GM12878 (cell line): ENCODE measurements around the gene PRM1. TPM values are rescaled to one million over a fixed set of nuclear protein-coding genes. Genes with fewer than 3 reads are reported as not detected.

ENCODE experiments used
- CBFB ChIP-seq: IDR thresholded peaks from 2 replicates; pipeline ENCODE4 v1.6.1; 2016; ENCODE audit warnings: antibody characterized with exemption, low read depth
- EED ChIP-seq: sonication (generic); IDR thresholded peaks from 2 replicates; pipeline ENCODE4 v1.6.1; 2016; ENCODE audit warnings: antibody characterized with exemption, low read depth
- EGR1 ChIP-seq, 2 experiments: IDR thresholded peaks; 1 replicate in 1 of 2; 2 replicates in 1 of 2; pipeline ENCODE4 v1.6.1; 2011 to 2012; ENCODE audit warnings: low read depth in 2 of 2, low read length in 2 of 2, borderline replicate concordance in 1 of 2, mild to moderate bottlenecking in 1 of 2, moderate library complexity in 1 of 2
- JUND ChIP-seq: IDR thresholded peaks from 2 replicates; pipeline ENCODE4 v1.6.1; 2012; ENCODE audit warnings: low read depth, mild to moderate bottlenecking, low read length, improper control_type of control experiment, moderate library complexity
- KLF5 ChIP-seq: fragments of 450-650 bp; IDR thresholded peaks from 2 replicates; pipeline ENCODE4 v1.6.1; 2014; ENCODE audit warnings: mild to moderate bottlenecking; ENCODE audit not compliant: partially characterized antibody
- MLLT1 ChIP-seq: fragments of 450-650 bp; IDR thresholded peaks from 2 replicates; pipeline ENCODE4 v1.6.1; 2016; ENCODE audit warnings: mild to moderate bottlenecking
- NFIC ChIP-seq: IDR thresholded peaks from 2 replicates; pipeline ENCODE4 v1.6.1; 2012; ENCODE audit warnings: low read depth, mild to moderate bottlenecking, inconsistent platforms, low read length, moderate library complexity
- NFYA ChIP-seq: IDR thresholded peaks from 2 replicates; pipeline ENCODE4 v1.6.1; 2011; ENCODE audit warnings: low read depth, mild to moderate bottlenecking, low read length, improper control_type of control experiment, borderline replicate concordance
- PML ChIP-seq: IDR thresholded peaks from 2 replicates; pipeline ENCODE4 v1.6.1; 2012; ENCODE audit warnings: low read length, inconsistent platforms
- PRDM15 ChIP-seq: fragments of 450-650 bp; formaldehyde crosslinking; IDR thresholded peaks from 2 replicates; pipeline ENCODE4 v1.4.0; 2020; ENCODE audit warnings: mild to moderate bottlenecking, moderate library complexity
- RUNX3 ChIP-seq: IDR thresholded peaks from 2 replicates; pipeline ENCODE4 v1.6.1; 2012; ENCODE audit warnings: low read length, inconsistent platforms
- SMAD1 ChIP-seq: fragments of 450-650 bp; IDR thresholded peaks from 2 replicates; pipeline ENCODE4 v1.6.1; 2018; ENCODE audit warnings: mild to moderate bottlenecking, low read depth; ENCODE audit not compliant: partially characterized antibody
- SMC3 ChIP-seq: IDR thresholded peaks from 2 replicates; pipeline ENCODE4 v1.6.1; 2011; ENCODE audit warnings: low read length, improper control_type of control experiment, borderline replicate concordance
- SP1 ChIP-seq: IDR thresholded peaks from one replicate; pipeline ENCODE4 v1.6.1; 2011; ENCODE audit warnings: low read depth, low read length
- ZNF384 ChIP-seq: IDR thresholded peaks from 2 replicates; pipeline ENCODE4 v1.6.1; 2012; ENCODE audit warnings: low read depth, mild to moderate bottlenecking, low read length, improper control_type of control experiment, borderline replicate concordance
- polyA plus RNA-seq, 11 experiments: library from polyadenylated mRNA; depleted of rRNA in 4 of 11; unstranded in 6 of 11; stranded (reverse) in 5 of 11; fragments of >200 nt; fragmentation: Nextera tagmentation in 4 of 11; fragmentation: Illumina TruSeq in 1 of 11; extraction: Ambion mirVana in 4 of 11; extraction: Trizol in 1 of 11; gene quantifications; 1 replicate in 1 of 11; 2 replicates in 10 of 11; pipeline versions ENCODE4 v1.2.1 to v1.2.3, GENCODE V29; 2011 to 2016; ENCODE audit warnings: inconsistent platforms in 2 of 11, missing spikeins in 2 of 11, low read depth in 1 of 11
- total RNA-seq, 4 experiments: library from RNA; depleted of rRNA in 3 of 4; stranded (reverse); fragments of >200 nt in 3 of 4; fragmentation: Illumina TruSeq in 1 of 4; extraction: Trizol in 1 of 4; gene quantifications; 2 replicates each; pipeline versions ENCODE4 v1.2.1 to v1.2.3, GENCODE V29; 2013 to 2021
- TF ChIP-seq, protein P1 (sequence below): fragments of 450-650 bp; IDR thresholded peaks from 2 replicates; pipeline ENCODE4 v1.6.1; 2017; ENCODE audit warnings: mild to moderate bottlenecking

The PRM1 gene
- total and polyA plus RNA-seq, 10 of the 15 experiments (the other 5 are each of a cell fraction or from before 2014, with no cell fraction given), result 0.20 TPM; not detected in 9

DNA sequence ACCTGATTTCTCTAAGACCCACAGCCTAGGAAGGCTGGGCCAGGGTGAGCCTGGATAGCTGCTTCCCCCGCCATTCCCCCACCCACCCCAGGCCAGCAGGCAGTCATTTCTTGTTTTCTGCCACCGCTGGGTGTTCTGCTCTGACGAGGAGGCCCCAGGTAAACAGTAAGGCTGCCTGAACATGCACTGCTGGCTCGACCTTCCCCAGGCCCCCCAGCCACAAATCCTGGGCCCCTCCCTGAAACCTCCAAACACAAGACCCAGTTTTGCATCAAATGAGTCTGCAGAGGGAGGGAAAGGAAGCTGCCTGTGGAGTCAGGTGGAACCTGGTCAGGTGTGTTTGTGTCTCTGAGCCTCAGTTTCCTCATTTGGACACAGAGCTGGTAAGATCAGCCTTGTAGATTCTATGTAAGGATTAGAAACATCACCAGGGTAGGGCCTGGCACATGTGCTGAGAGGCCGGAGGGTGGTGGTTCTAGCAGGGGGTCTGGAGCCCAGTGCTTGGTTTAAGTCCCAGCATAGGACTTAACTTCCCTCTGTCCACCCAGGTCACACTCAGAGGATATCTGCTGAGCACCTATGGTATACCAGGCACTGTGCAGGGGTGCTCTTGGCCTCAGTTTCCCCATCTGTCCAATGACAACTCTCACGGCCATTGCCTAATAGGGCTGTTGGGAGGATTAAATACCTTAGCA is 18.9 kb upstream of the PRM1 start (continued):
- TF ChIP-seq SMC3 (no peak), SMAD1 (no peak), NFIC (no peak), PRDM15 (CRISPR knock-in tag) (no peak), EED (0 out of 2 replicates have a peak, but pooled peaks have one; percentile 38), JUND (no peak), PML (no peak), KLF5 (no peak), CBFB (no peak), MLLT1 (no peak), EGR1 (IDR thresholded peaks at IDR 0.05; ENCODE audit: borderline replicate concordance in 1 of 2, low read depth in 2 of 2, low read length in 2 of 2) (0 out of 3 replicates have a peak, but pooled peaks of 1 of the 2 experiments have one; percentile 11), RUNX3 (peak; percentile 29; the same call in 1 of the 2 replicates), ZNF384 (no peak), SP1 (no peak), NFYA (no peak)
- TF ChIP-seq, protein P1, sequence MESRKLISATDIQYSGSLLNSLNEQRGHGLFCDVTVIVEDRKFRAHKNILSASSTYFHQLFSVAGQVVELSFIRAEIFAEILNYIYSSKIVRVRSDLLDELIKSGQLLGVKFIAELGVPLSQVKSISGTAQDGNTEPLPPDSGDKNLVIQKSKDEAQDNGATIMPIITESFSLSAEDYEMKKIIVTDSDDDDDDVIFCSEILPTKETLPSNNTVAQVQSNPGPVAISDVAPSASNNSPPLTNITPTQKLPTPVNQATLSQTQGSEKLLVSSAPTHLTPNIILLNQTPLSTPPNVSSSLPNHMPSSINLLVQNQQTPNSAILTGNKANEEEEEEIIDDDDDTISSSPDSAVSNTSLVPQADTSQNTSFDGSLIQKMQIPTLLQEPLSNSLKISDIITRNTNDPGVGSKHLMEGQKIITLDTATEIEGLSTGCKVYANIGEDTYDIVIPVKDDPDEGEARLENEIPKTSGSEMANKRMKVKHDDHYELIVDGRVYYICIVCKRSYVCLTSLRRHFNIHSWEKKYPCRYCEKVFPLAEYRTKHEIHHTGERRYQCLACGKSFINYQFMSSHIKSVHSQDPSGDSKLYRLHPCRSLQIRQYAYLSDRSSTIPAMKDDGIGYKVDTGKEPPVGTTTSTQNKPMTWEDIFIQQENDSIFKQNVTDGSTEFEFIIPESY, result no peak
